ENCODE results near the gene GNAZ.

The GNAZ gene

GRCh38 chr22:23089010-23089409, 18.7 kb downstream of the GNAZ start:
- DNase-seq (ENCODE audit: low spot score) = no peak
- TF ChIP-seq CTCF (IDR thresholded peaks at IDR 0.05; ENCODE audit: extremely low read depth, missing control alignments) = no peak

DNA sequence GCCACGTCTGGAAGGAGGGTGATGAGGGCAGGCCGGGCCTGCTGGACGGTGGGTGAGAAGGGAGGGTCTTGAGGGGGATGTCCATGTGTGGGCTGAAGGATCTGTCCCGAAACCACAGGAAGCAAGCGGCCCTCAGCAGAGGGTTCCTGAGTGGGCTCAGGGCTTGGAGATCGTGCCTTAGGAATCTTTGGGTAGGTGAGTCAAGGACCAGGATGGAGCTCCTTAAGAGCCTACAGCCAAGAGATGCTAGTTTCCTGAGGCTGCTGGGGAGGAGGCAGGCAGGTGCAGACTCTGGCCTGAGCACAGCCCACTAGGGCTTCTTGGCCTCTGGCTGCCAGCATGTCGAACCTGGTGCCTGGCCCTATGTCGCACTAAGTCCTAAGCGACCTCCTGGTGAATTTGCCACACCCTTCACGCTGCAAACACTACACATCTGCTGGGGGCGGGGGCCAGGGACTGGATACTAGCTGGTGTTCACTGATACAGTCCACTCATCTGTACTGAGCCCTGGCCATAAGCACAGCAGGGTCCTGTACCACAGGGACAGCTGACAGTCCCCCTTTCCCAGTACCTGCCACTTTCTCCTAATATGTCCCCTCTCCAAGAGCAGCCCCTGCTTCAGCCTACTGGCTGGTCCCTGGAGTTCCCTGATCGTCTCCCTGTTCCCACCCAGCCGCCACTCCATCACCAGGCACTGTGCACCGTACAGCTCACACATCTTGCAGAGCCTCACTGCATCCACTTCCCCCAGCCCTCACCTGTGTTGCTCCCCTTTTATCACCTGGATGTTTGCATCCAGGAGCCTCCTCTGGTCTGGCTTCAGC, 19.5 kb downstream of the GNAZ start:
- no peak for DNase-seq (ENCODE audit: low spot score)
- no peak for TF ChIP-seq CTCF (IDR thresholded peaks at IDR 0.05; ENCODE audit: extremely low read depth, missing control alignments)

DNA sequence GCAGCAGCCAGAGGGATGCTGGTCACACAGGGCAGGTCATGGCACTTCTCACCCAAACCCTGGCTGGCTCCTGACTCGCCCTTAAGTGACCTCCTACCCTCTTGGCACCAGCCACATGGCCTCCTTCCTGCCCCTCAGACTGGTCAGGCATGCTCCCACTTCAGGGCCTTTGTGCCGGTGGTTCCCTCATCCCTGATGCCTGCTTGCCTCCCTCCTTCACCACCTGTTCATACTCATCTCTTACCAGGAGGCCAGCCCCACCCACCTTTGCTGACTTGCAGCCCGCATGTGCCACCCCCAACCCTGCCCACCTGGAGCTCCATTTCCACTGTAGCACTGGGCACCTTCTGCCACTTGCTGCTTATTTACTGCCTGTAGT, 20.1 kb downstream of the GNAZ start:
- no peak for DNase-seq (ENCODE audit: low spot score)

DNA sequence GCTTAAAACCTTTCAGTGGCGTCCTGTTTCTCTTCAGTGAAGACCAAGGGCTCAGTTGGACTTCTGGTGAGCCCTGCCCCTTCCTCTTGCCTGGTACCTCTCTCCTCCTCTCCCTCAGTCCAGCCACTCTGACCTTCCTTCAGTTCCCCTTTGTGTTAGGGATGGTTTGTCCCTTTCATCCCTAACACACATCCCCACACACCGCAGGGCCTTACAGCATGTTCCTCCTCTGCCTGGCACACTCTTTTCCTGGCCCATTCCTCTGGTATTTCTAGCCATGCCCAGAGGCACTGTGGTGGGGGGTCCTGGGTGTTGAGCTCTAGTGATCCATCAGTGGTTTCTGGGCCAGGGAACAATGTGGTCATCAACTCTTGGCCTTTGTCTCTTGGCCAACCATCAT, 21.4 kb downstream of the GNAZ start:
- TF ChIP-seq CTCF (IDR thresholded peaks at IDR 0.05; ENCODE audit: extremely low read depth, missing control alignments) = no peak
- no peak for DNase-seq (ENCODE audit: low spot score)

More for the DNA sequence above, 20.1 kb downstream of the GNAZ start:
- no peak for TF ChIP-seq CTCF (IDR thresholded peaks at IDR 0.05; ENCODE audit: extremely low read depth, missing control alignments)

DNA sequence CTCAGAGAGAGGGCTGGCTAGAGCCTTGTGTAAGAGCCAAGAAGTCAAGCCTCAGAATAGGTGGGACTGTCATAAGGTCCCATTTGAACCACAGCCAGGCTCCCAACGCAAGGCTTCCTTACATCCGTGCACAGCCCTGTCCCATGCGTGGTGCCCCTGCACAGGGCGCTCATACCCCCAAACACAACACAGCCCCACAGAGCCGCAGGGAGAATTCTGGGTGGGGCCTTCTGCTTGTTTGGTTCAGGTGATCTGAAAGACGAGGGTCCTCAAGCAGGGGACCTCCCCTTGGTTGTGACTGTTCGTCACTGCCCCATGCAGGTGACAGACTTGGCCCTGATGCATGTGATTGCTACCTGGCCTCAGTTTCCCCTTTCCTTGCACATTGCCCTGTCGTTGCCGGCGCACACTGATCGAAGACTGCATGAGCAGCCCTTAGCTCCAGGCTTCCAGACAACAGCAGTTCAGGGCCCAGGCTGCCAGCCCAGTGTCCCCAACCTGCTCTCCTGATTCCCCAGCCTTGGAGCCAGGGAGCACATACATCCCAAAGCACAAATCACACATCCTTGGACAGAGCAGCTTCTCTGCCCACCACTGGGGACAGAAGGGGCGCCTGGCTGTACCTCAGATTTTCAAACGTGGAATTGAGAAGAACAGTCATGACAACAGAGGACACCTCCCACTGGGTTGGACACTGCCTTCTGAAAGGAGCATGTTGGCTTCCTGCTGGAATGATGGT, 22.1 kb downstream of the GNAZ start:
- TF ChIP-seq CTCF (IDR thresholded peaks at IDR 0.05; ENCODE audit: extremely low read depth, missing control alignments) = no peak
- DNase-seq (ENCODE audit: low spot score) = no peak

GRCh38 chr22:23093051-23093788, 22.9 kb downstream of the GNAZ start:
- no peak for DNase-seq (ENCODE audit: low spot score)
- TF ChIP-seq CTCF (IDR thresholded peaks at IDR 0.05; ENCODE audit: extremely low read depth, missing control alignments) = no peak

GRCh38 chr22:23094260-23094659, 23.9 kb downstream of the GNAZ start:
- no peak for DNase-seq (ENCODE audit: low spot score)
- no peak for TF ChIP-seq CTCF (IDR thresholded peaks at IDR 0.05; ENCODE audit: extremely low read depth, missing control alignments)
